ENCODE data around the gene UGT1A4. TPM values are rescaled to one million over a fixed set of nuclear protein-coding genes. Genes with fewer than 3 reads are reported as not detected.

The UGT1A4 gene
- total RNA-seq, 1 experiment from 2014 or later = 0.12 TPM

- CTCF ChIA-PET = no interaction called here
- no peak for DNase-seq (ENCODE audit: low read depth, low spot score)
- H4K20me1 ChIP-seq (ENCODE audit: insufficient read depth) = no peaks in the 10 kb centered on the region
Observed at GRCh38 chr2:233756429-233757081, 38.0 kb downstream of the UGT1A4 start.

GRCh38 chr2:233758141-233758540, 39.6 kb downstream of the UGT1A4 start:
- intact Hi-C loops (cut with micrococcal nuclease) = no loop called here
- POLR2A ChIA-PET = no interaction called here

More at GRCh38 chr2:233756429-233757081, 38.0 kb downstream of the UGT1A4 start:
- ChIA-PET RAD21 (ENCODE audit: low non-redundant PET in 1 of 2, low total read pairs in 2 of 2, uncharacterized antibody in 2 of 2, unreplicated experiment in 2 of 2) (no interaction called here), POLR2A (no interaction called here)
- Histone ChIP-seq H3K4me1 (ENCODE audit: control insufficient read depth in 1 of 2, insufficient read depth in 2 of 2, low read length in 2 of 2) (no peaks in the 10 kb centered on the region), H3K9ac (ENCODE audit: low read length) (no peak overlapping the region), H3K79me2 (ENCODE audit: insufficient read depth, low read length) (no peaks in the 10 kb centered on the region), H3K4me3 (replicated peaks in 1 of 2; ENCODE audit: low read depth in 1 of 2, low read length in 2 of 2) (no peak overlapping the region), H3K4me2 (ENCODE audit: low read length) (no peak overlapping the region), H3K36me3 (ENCODE audit: control insufficient read depth in 1 of 2, insufficient read depth in 2 of 2, low read length in 2 of 2) (no peaks in the 10 kb centered on the region), H3K27me3 (ENCODE audit: insufficient read depth, low read length) (no peaks in the 10 kb centered on the region), H3K9me2 (ENCODE audit: insufficient read depth) (no peaks in the 10 kb centered on the region), H2AFZ (ENCODE audit: low read depth, low read length, poor library complexity, severe bottlenecking) (no peak overlapping the region), H3K9me3 (ENCODE audit: control insufficient read depth in 1 of 2, insufficient read depth in 1 of 2, low read depth in 1 of 2, low read length in 2 of 2) (no peaks in the 10 kb centered on the region), H3K27ac (ENCODE audit: low read depth, low read length) (no peak overlapping the region)
- BruUV-seq (replicated peaks) = no TSS peak
- no peak for ATAC-seq
- TF ChIP-seq POLR2AphosphoS5 (IDR thresholded peaks at IDR 0.05; ENCODE audit: low read depth, low read length) (no peak), ATF3 (IDR thresholded peaks at IDR 0.05) (no peak), EZH2phosphoT487 (IDR thresholded peaks at IDR 0.05; ENCODE audit: borderline replicate concordance) (no peak), YY1 (IDR thresholded peaks at IDR 0.05; ENCODE audit: extremely low read depth, insufficient replicate concordance, low read depth, low read length) (no peak), POLR2A (IDR thresholded peaks at IDR 0.05; ENCODE audit: borderline replicate concordance, extremely low read depth, insufficient read depth, insufficient read length) (no peak), SRF (IDR thresholded peaks at IDR 0.05; ENCODE audit: low read depth) (no peak), CBX3 (IDR thresholded peaks at IDR 0.05; ENCODE audit: low read depth) (no peak)
- intact Hi-C loops (cut with micrococcal nuclease) = no loop called here

More at GRCh38 chr2:233758141-233758540, 39.6 kb downstream of the UGT1A4 start:
- Histone ChIP-seq H4K20me1 (ENCODE audit: insufficient read depth) (no peaks in the 10 kb centered on the region), H3K27me3 (ENCODE audit: insufficient read depth, low read length) (no peaks in the 10 kb centered on the region), H3K4me3 (replicated peaks in 1 of 2; ENCODE audit: low read depth in 1 of 2, low read length in 2 of 2) (no peak overlapping the region), H3K27ac (ENCODE audit: low read depth, low read length) (no peak overlapping the region), H3K79me2 (ENCODE audit: insufficient read depth, low read length) (no peaks in the 10 kb centered on the region), H3K4me2 (ENCODE audit: low read length) (no peak overlapping the region), H3K36me3 (ENCODE audit: control insufficient read depth in 1 of 2, insufficient read depth in 2 of 2, low read length in 2 of 2) (no peaks in the 10 kb centered on the region), H3K9me2 (ENCODE audit: insufficient read depth) (no peaks in the 10 kb centered on the region), H3K9ac (ENCODE audit: low read length) (no peak overlapping the region), H3K4me1 (ENCODE audit: control insufficient read depth in 1 of 2, insufficient read depth in 2 of 2, low read length in 2 of 2) (no peaks in the 10 kb centered on the region), H2AFZ (ENCODE audit: low read depth, low read length, poor library complexity, severe bottlenecking) (no peak overlapping the region), H3K9me3 (ENCODE audit: control insufficient read depth in 1 of 2, insufficient read depth in 1 of 2, low read depth in 1 of 2, low read length in 2 of 2) (no peaks in the 10 kb centered on the region)
- RAD21 ChIA-PET (ENCODE audit: low non-redundant PET in 1 of 2, low total read pairs in 2 of 2, uncharacterized antibody in 2 of 2, unreplicated experiment in 2 of 2) = no interaction called here
- CTCF ChIA-PET = no interaction called here
- TF ChIP-seq ZBTB33 (IDR thresholded peaks at IDR 0.05; ENCODE audit: extremely low read depth, insufficient replicate concordance, low read length) = no peak
- no peak for TF ChIP-seq EZH2phosphoT487 (IDR thresholded peaks at IDR 0.05; ENCODE audit: borderline replicate concordance)
- no peak for TF ChIP-seq FOSL1 (IDR thresholded peaks at IDR 0.05; ENCODE audit: low read depth)
- TF ChIP-seq ELF1 (IDR thresholded peaks at IDR 0.05; ENCODE audit: borderline replicate concordance, low read depth) = no peak
- TF ChIP-seq CEBPB (IDR thresholded peaks at IDR 0.05; ENCODE audit: low read depth) = no peak
- TF ChIP-seq SRF (IDR thresholded peaks at IDR 0.05; ENCODE audit: low read depth) = no peak
- TF ChIP-seq ATF3 (IDR thresholded peaks at IDR 0.05) = no peak
- TF ChIP-seq CBX3 (IDR thresholded peaks at IDR 0.05; ENCODE audit: low read depth) = no peak
- no peak for TF ChIP-seq POLR2A (IDR thresholded peaks at IDR 0.05; ENCODE audit: borderline replicate concordance, extremely low read depth, insufficient read depth, insufficient read length)
- TF ChIP-seq ZFX (IDR thresholded peaks at IDR 0.05) = no peak
- no peak for TF ChIP-seq YY1 (IDR thresholded peaks at IDR 0.05; ENCODE audit: extremely low read depth, insufficient replicate concordance, low read depth, low read length)
- no peak for TF ChIP-seq EZH2 (IDR thresholded peaks at IDR 0.05)
- no peak for TF ChIP-seq SP1 (IDR thresholded peaks at IDR 0.05; ENCODE audit: low read depth)
- TF ChIP-seq JUND (IDR thresholded peaks at IDR 0.05) = no peak
- no peak for TF ChIP-seq EGR1 (IDR thresholded peaks at IDR 0.05; ENCODE audit: low read depth)
- no TSS peak for BruUV-seq (replicated peaks)
- DNase-seq (ENCODE audit: low read depth, low spot score) (no peak), ATAC-seq (no peak)

Data from HCT116 (cell line).